Posterior vena cava (tissue), 2 donors: ENCODE measurements around the gene KLHL42. TPM values are rescaled to one million over a fixed set of nuclear protein-coding genes. Genes with fewer than 3 reads are reported as not detected.
"Not testable (repeated sequence)": the region's sequence is repeated elsewhere in the genome, so short reads cannot be mapped to it uniquely, and the experiment has no call there.

ENCODE experiments used
- DNase-seq: peaks from one replicate; pipeline ENCODE4 v3.0.0-alpha.2; 2020; ENCODE audit warnings: low spot score
- intact Hi-C, 2 donors: fragments of 100-400 bp; cut with DNase I; formaldehyde crosslinking; loops; one replicate each; pipeline versions ENCODE4 v1.14.1 to v1.14.2; 2022 to 2023
- total RNA-seq, 2 donors: library from RNA; stranded (reverse); fragmentation: NEBNext Ultra II Directional; extraction: Animal tissue kit (Norgen Biotek cat#: 25700); gene quantifications; one replicate each; pipeline ENCODE4 v1.2.1, GENCODE V29; 2021
- donor health status: DM: yes; HTN: yes; CAD: no.
- donor health status: DM: yes; HTN: yes; CAD: no.

The KLHL42 gene
- total RNA-seq, 2 donors from 2014 or later = 48.2 to 48.9 TPM

DNA sequence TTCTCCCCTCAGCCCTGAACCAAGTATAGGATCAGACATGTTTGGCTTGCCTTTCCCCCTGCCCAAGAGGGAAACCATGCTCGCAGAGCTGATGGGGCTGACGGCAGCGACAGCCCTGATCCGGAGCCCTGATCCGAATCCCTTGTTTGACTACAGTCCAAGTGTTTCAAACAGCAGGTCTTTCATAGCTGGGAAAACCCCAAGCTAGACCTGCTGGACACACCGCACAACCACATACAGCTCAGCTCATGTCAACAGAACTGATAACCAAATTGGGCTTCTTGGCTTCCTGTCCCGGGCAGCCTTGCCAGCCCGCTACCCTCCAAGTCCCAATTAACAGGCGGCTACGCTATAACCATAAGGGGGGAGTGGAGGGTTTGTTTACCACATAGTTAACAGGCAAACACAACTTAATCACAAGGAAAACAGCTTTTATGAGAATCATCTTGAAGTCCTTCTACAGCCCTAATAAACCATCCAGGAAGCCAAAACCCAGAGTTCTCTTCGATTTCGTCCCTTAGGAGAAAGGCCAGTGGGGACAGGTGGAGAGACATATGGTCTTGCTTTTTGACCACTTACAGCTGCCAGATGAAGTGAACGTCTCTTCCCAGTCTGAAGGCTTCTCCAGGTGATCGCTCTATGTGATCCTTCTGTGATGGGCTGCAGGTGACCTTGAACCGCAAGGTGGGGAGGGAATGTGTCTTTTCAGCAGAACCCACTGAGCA is 64.5 kb downstream of the KLHL42 start:
- intact Hi-C loops = no loop called here

DNA sequence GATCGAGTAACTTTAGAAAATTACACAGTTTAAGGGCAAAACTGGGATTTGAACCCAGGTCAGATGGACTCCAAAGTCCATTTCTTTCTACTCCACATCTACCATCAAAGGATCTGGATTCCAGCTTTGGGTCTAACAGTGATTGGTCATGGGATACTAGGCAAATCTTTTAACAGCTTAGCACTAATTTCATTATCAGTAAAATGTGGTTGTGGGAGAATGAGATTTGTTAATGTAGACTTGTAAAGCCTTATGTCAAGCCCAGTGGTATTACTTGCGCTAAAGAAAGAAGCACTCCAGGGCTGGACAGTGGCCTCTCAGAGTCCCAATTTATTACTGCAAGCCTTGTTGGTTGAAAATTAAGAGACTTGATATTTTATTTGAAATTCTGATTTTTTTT is 65.2 kb downstream of the KLHL42 start:
- DNase-seq = no peak
- intact Hi-C loops = no loop called here

More for the DNA sequence above, 64.5 kb downstream of the KLHL42 start:
- DNase-seq = no peak

DNA sequence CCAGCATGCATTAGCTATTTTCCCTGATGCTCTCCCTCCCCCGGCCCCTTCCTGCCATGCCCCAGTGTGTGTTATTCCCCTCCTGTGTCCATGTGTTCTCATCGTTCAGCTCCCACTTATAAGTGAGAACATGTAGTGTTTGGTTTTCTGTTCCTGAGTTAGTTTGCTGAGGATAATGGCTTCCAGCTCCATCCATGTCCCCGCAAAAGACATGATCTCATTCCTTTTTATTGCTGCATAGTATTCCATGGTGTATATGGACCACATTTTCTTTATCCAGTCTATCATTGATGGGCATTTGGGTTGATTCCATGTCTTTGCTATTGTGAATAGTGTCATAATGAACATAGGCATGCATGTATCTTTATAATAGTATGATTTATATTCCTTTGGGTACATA is 65.7 kb downstream of the KLHL42 start:
- intact Hi-C loops, DNase-seq: not testable (repeated sequence)

DNA sequence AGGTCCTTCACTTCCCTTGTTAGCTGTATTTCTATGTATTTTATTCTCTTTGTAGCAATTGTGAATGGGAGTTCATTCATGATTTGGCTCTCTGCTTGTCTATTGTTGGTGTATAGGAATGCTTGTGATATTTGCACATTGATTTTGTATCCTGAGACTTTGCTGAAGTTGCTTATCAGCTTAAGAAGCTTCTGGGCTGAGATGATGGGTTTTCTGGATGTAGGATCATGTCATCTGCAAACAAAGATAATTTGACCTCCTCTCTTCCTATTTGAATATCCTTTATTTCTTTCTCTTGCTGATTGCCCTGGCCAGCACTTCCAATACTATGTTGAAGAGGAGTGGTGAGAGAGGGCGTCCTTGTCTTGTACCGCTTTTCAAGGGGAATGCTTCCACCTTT is 67.3 kb downstream of the KLHL42 start:
- DNase-seq, intact Hi-C loops: not testable (repeated sequence)

DNA sequence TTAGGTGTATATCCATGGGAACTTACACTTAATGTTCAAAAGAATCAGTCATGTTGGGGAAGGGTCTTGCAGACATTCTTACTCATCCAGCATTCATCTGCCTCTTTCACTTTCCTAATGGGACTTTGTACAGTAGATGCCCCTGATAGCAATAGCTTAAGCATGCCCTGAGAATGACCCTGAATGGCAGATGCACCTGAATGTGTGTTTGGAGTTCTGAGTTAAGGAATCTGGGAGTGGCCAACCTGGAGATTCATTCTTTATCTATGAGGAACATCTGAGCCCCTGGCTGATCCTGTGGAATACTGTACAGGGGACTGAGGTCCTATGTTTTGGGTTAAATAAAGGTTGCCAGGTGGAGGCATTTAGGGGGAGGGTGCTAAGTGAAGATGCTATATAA is 71.3 kb downstream of the KLHL42 start:
- DNase-seq = no peak
- intact Hi-C loops = no loop called here

DNA sequence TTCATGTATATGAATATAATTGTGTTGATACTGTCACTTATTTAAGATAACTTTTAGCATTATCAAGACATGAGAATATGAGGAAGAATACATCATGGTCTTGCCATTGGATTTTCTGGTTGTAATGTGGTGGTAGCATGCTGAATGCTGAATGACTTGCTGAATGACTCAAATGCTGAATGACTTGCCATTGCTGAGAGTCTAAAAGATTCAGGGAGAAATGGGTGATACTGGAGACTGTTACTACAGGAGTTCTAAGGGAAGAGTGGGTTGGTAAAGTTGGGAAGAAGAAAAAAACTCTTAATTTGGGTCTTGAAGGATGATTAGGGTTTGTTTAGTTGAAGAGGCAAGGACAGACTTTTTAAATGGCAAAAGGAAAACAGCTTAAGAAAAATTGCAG is 72.1 kb downstream of the KLHL42 start:
- no peak for DNase-seq
- intact Hi-C loops = no loop called here

Other genes with a start within 250 kb of the KLHL42 start
- gene REP15, start 83.8 kb upstream of the KLHL42 start, total RNA-seq = 1 to 10 TPM; 1.5 to 2.7 TPM
- gene MRPS35, start 69.4 kb upstream of the KLHL42 start, total RNA-seq = 10 to 100 TPM; 29.7 TPM
- not detected for gene MANSC4, start within 50 bp of the KLHL42 start, total RNA-seq
- 1 to 10 TPM; 1.8 to 2.1 TPM for gene PTHLH, start 192.5 kb downstream of the KLHL42 start, total RNA-seq